HG03457 (cell line): ENCODE data around the gene HIRIP3.
A peak's percentile ranks its signal among the peaks of the same experiment; 100 is the strongest.
"Not testable (repeated sequence)": the region's sequence is repeated elsewhere in the genome, so short reads cannot be mapped to it uniquely, and the experiment has no call there.

Source experiments
- ATAC-seq: cut with Tn5 transposase; IDR thresholded peaks from one replicate; pipeline ENCODE4 v1.9.1; 2021; ENCODE audit warnings: moderate number of reproducible peaks; ENCODE audit not compliant: unreplicated experiment

HIRIP3 gene, protein sequence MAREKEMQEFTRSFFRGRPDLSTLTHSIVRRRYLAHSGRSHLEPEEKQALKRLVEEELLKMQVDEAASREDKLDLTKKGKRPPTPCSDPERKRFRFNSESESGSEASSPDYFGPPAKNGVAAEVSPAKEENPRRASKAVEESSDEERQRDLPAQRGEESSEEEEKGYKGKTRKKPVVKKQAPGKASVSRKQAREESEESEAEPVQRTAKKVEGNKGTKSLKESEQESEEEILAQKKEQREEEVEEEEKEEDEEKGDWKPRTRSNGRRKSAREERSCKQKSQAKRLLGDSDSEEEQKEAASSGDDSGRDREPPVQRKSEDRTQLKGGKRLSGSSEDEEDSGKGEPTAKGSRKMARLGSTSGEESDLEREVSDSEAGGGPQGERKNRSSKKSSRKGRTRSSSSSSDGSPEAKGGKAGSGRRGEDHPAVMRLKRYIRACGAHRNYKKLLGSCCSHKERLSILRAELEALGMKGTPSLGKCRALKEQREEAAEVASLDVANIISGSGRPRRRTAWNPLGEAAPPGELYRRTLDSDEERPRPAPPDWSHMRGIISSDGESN

GRCh38 chr16:29995324-29995910, at the start of gene HIRIP3:
Gene HIRIP3 (minus strand): TSS chr16:29995617. CDS start chr16:29995605, 12 bp downstream.
- peak; percentile 37 for ATAC-seq

DNA sequence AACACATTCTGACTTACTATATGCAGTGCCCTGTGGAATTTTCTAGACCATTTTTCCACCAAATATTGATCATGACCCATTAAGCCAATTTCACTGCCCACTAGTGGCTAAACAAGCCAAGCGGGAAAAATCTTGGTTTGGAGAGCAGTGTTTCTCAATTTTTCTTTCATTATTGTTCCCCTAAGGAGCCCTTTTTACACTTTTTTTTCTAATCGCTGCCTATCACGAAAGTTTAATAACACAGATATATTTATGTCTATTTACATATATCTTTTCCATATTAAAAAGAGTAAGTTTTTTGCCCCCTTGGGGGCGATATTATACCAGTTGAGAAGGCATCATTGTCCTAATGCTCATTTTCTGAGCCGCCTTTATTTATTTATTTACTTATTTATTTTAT, 46.4 kb upstream of the HIRIP3 start:
- no peak for ATAC-seq

DNA sequence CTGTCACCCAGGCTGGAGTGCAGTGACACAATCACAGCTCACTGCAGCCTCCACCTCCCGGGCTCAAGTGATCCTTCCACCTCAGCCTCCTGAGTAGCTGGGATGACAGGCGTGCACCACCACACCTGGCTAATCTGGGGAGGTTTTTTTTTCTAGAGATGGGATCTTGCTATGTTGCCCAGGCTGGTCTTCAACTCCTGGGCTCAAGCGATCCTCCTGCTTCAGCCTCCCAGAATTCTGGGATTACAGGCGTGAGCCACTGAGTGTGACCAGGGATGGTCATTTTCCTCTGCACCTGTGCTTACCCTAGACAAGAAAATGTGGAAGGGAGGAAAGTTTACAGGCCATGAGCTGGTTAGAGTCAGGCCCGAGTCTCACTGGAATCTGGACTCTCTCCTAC, 45.3 kb upstream of the HIRIP3 start:
- ATAC-seq, result not testable (repeated sequence)

DNA sequence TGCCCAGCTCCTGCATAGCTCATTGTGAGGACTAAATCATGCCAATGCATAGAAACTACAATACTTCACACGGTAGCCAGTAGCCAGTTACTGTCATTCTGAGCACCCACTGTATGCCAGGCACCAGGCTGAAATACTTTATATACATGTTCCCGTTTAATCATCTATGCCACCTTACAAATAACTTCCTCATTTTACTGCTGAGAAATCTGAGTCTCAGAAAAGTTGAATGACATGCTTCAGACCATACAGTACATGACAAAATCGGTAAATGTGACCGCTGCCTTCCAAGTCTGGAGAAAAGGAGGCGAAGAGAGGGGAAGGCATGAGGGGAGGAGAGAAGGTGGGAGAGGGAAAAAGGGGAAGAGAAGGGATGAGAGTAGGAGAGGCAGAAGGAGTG, 44.8 kb upstream of the HIRIP3 start:
- ATAC-seq, result no peak

DNA sequence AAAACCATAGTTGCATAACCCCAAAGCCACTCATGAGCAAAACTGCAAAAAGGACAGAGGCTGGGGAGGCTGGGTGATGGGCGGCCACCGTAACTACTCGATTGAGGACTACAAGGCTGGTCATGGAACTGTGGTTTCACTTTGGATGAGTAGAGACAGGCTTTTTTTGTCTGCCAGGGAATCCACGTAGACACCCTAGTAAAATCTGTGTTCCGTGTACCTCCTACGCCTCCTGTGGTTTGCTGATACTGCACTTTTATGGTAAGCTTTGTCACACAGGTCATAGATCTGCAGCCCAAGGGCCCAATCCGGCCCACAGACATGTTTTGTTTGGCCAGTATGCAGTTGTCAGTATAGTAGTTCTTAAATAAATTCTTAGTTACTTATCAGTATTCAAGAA, 37.9 kb upstream of the HIRIP3 start:
- ATAC-seq, result no peak

- ATAC-seq, result no peak
Observed at GRCh38 chr16:30032083-30032819, 36.8 kb upstream of the HIRIP3 start.

DNA sequence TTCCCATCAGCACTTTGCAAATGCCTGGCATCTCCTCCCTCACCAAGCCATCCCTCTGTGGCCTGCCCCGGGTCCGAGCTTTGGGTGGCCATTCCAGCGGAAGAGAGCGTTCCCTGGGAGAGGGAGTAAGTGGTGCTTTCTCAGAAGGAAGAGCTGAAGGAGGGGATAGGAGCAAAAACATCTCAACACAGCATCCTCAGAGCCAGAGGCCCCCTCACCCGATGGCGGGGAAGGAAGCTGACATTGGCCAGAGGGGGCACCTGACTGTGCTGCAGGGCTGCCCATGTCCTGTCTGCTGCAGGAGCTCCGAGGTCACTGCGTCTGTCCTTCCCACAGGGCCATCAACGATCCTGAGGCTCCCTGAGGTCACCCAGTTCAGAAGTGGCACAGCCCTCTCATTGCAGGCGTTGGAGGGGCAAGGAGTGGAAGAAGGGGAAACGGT, 36.1 kb upstream of the HIRIP3 start:
- no peak for ATAC-seq

- no peak for ATAC-seq
Observed at GRCh38 chr16:30030841-30031413, 35.5 kb upstream of the HIRIP3 start, which contains the start of gene TLCD3B. Gene TLCD3B (minus strand): TSS chr16:30031271. CDS start chr16:30030527, 744 bp downstream.

DNA sequence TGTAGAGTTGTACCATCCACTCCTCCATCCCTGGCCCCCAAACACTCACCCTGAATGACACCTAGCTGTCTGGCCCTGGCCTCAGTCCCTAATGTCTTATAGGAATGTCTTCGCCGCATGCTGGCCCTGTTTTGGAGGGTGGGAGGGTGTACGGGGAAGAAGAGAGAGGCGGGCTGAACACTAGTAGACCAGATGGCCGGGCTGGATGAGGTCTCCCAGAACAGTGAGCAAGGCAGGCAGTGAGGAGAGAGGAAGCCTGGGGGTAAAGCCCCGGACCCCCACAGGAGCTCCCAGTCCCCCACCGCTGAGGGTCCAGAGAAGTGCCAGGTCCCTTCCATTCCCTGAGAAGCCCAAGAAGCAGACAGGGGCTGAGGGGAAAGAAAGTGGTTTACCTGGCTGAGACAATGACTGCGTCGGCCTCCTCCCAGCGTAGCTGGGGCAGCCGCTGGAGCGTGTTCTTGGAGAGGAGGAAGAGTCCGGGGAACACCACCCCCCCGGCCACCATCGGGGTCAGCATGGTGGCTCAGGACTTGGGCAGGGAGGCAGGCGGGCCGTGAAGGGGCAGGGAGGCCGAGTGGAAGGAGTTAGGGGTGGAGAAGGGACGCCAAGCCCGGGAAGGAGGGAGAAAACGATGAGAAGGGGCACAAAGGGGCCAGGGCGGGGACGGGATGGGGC, 34.7 kb upstream of the HIRIP3 start:
- ATAC-seq, result no peak

GRCh38 chr16:30028438-30029076, 33.1 kb upstream of the HIRIP3 start:
- ATAC-seq, result no peak

DNA sequence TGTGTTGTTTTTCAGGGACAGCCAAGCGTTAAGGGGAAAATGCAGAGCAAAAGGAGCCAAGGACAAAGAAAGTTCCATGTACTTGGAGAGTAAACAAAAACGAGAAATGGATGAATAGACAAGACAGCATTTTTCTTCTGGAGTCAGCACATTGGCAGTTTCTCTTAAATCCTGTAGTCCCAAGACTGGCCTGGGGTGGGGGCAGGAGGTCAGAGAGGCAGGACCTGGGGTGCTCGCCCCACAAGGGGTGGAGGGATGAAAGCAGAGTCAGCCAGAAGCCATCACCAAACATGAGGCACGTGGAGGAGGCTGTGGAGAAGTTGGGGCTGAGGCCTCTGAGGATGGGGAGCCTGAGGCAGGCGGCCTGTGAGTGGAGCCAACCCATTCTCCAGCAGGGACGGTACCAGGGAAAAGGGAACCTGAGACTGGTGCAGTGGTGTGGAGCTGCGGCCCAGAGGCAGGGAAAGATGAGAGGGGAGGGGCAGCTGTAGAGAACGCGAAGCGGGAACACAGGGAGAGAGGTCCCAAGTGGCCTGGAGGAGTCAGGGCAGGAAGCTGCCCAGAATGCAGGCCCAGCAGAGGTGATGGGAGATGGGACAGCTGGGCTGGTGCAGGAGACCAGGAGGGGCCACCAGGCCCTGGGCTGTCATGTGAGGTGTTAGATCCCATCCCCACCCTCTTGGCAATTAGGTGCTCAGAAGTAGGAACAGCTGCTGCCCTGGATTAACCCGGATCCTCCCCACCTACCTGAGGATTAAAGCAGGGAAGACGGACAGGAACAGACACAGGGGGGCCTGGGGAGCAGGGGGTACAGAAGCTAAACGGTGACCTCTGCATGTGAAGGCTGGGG, 32.4 kb upstream of the HIRIP3 start:
- ATAC-seq, result no peak

GRCh38 chr16:30026449-30026848, 31.0 kb upstream of the HIRIP3 start:
- no peak for ATAC-seq

DNA sequence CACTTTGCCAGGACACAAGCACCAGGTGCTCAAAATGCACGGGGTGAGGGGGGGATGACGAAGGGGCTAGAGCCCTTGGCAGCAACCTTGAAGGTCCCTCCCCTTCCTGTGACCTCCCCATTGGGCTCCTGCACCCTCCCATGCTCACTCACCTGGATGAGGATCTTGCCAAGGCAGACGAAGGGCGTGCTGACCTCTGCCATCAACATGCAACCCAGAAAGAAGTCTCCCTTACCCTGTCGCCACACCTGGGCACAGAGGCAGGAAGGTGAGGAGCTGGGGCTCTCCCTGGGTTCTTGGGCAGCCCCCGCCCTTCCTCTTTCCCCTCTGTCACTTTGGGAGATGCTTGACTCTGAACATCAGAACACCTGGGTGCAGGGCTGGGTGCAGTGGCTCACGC, 30.2 kb upstream of the HIRIP3 start:
- ATAC-seq, result no peak

- ATAC-seq, result no peak
Observed at GRCh38 chr16:30025156-30025555, 29.7 kb upstream of the HIRIP3 start.

GRCh38 chr16:30024451-30024850, 29.0 kb upstream of the HIRIP3 start:
- ATAC-seq, result no peak

DNA sequence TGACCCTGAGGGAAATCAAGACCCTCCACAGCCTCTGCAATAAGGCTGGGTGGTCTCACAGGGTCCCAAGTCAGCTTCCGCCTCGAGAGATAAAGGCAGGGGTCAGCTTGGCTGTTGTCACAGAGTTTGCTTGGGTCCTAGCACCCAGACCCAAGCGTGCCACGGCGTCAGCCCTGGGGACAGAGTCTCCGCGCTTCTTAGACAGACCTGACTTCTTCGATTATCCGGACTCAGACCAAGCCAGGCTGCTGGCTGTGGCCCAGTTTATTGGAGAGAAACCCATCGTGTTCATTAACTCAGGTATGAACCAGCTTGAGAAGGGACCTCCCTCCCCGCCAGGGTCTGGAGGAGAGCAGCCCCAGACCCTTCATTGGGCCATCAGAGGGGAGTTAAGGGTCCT, 28.2 kb upstream of the HIRIP3 start:
- ATAC-seq, result no peak

DNA sequence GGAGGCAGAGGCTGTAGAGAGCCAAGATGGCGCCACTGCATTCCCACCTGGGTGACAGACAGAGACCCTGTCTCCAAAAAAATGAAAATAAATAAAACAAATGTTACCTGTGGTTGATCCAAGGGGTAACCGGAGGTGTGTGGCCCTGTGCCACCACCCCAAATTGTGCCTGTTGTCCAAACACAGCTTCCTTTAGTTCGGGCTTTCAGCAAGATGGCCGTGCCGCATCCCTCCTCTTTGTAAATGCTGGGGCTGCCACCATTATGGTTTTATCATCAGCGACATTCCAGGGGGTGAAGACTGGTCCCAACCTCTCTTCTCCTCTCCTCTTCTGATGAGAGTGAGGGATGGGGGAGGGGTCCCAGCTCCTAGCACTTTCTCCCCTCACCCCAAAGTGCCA, 27.5 kb upstream of the HIRIP3 start, which contains the start of gene C16orf92:
Gene C16orf92, plus strand, starts transcription at position 312 of the 400 bp plus-strand sequence. CDS start 143 bp downstream, outside the sequence.
- ATAC-seq, result no peak

DNA sequence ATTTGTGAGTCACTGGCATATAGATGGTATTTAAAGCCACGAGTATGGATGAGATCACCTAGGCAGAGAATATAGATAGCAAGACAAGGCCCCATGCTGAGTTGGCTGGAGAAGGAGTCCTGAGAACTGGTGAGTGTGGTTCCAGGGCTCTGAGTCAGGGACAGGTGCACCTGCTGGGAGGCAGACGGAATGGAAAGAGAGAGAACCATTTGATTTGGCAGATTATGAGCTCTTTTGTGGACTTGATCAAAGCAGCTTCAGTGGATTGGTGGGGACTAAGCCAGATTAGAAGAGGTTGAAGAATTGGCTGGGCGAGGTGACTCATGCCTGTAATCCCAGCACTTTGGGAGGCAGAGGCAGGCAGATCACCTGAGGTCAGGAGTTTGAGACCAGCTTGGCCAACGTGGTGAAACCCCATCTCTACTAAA, 23.3 kb upstream of the HIRIP3 start:
- no peak for ATAC-seq

DNA sequence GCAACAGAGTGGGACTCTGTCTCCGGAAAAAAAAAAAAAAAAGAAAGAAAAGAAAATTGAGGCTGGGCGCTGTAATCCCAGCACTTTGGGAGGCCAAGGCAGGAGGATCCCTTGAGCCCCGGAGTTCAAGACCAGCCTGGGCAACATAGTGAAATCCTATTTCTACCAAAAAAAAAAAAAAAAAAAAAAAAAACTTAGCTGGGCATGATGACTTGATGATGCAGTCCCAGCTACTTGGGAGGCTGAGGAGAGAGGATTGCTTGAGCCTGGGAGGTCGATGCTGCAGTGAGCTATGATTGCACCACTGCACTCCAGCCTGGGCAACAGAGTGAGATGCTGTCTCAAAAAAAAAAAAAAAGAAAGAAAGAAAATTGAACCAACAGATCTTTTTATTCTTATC, 22.5 kb upstream of the HIRIP3 start:
- ATAC-seq, result not testable (repeated sequence)
